Activated CD4-positive, CD25-positive, alpha-beta regulatory T cell treated with anti-CD3 and anti-CD28 coated beads, Interleukin-2, amount 50 U/mL, for 16 hours (primary cell): ENCODE results near the gene ASXL1.
"Not testable (repeated sequence)": the region's sequence is repeated elsewhere in the genome, so short reads cannot be mapped to it uniquely, and the experiment has no call there.

Experiments
- DNase-seq: peaks from one replicate; pipeline ENCODE4 v3.0.0-alpha.2; 2020; ENCODE audit warnings: low read depth, low spot score

ASXL1 gene

GRCh38 chr20:32465901-32466675 lies 108.0 kb downstream of the ASXL1 start:
- DNase-seq: not testable (repeated sequence)

- DNase-seq: no peak
Observed at GRCh38 chr20:32466739-32467505, 108.8 kb downstream of the ASXL1 start.

- DNase-seq: no peak
Observed at GRCh38 chr20:32467506-32468312, 109.6 kb downstream of the ASXL1 start.

- no peak for DNase-seq
Observed at GRCh38 chr20:32468313-32468640, 110.1 kb downstream of the ASXL1 start.

GRCh38 chr20:32468860-32469259 lies 110.7 kb downstream of the ASXL1 start:
- DNase-seq: no peak

- no peak for DNase-seq
Observed at GRCh38 chr20:32470025-32470861, 112.1 kb downstream of the ASXL1 start.

- DNase-seq: no peak
Observed at GRCh38 chr20:32470940-32471339, 112.8 kb downstream of the ASXL1 start.

- DNase-seq: no peak
Observed at GRCh38 chr20:32472581-32473207, 114.6 kb downstream of the ASXL1 start.

GRCh38 chr20:32473231-32474008 lies 115.3 kb downstream of the ASXL1 start:
- no peak for DNase-seq

- DNase-seq: no peak
Observed at GRCh38 chr20:32474009-32474716, 116.0 kb downstream of the ASXL1 start.

- DNase-seq: no peak
Observed at GRCh38 chr20:32474717-32474966, 116.5 kb downstream of the ASXL1 start.

- no peak for DNase-seq
Observed at GRCh38 chr20:32474967-32475811, 117.1 kb downstream of the ASXL1 start.

- DNase-seq: no peak
Observed at GRCh38 chr20:32476684-32477593, 118.8 kb downstream of the ASXL1 start.

- DNase-seq: no peak
Observed at GRCh38 chr20:32477594-32478512, 119.7 kb downstream of the ASXL1 start.

- DNase-seq: no peak
Observed at GRCh38 chr20:32478576-32478975, 120.4 kb downstream of the ASXL1 start.

- no peak for DNase-seq
Observed at GRCh38 chr20:32479012-32479411, 120.9 kb downstream of the ASXL1 start.

- no peak for DNase-seq
Observed at GRCh38 chr20:32479697-32480171, 121.6 kb downstream of the ASXL1 start.
